SKM-1 treated with dmso at 0.1 percent for 144 hours (cell line): Measurements from ENCODE around the gene MTHFR.

Source experiments
- DNase-seq: peaks from one replicate; lab custom pipeline; 2025; ENCODE audit not compliant: unreplicated experiment; lab: John Stamatoyannopoulos, UW

The MTHFR gene

GRCh38 chr1:11736746-11737639 lies 68.8 kb downstream of the MTHFR start:
- peak; percentile 91 for DNase-seq

GRCh38 chr1:11735854-11736745 lies 69.7 kb downstream of the MTHFR start, which contains the start of gene AGTRAP:
AGTRAP (plus strand) TSS chr1:11736136; CDS start chr1:11736209, 73 bp downstream.
- DNase-seq = peak; percentile 88
